ENCODE data around the gene FKRP.

The FKRP gene

DNA sequence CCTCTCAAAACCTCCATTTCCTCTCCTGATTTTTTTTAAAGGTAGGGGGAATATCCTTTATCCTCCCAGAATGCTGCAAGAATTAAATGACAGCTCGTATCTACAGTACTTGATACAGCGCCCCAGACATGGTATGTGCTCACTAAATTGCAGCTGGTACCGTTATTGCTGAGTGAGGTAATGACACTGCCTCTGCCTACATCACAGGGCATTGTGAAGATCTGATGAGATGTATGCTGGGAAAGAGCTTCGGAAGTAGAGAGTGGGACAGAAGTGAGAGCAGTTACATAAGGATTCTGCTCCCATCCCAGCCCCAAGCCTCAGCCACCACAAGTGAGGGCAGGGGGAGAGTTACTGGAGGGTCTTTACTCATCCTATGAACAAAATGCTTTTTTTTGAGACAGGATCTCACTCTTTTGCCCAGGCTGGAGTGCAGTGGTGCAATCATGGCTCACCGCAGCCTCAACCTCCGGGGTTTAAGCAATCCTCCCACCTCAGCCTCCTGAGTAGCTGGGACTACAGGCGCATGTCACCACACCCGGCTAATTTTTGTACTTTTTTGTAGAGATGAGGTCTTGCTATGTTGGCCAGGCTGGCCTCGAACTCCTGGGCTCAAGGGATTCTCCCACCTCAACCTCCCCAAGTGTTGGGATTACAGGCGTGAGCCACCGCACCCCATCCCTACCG lies 1.7 kb upstream of the FKRP start:
- no peaks in the 10 kb centered on the region for H3K27me3 ChIP-seq (ENCODE audit: control insufficient read depth, low read length)
- H3F3A ChIP-seq (ENCODE audit: control insufficient read depth, insufficient read depth) = peaks cover 5% of the 10 kb centered on the region; the same call in 1 of the 2 replicates
- H3K27ac ChIP-seq (ENCODE audit: low read depth, low read length) = no peak overlapping the region
- H3K9me3 ChIP-seq (ENCODE audit: control insufficient read depth, insufficient read depth, low read length) = no peaks in the 10 kb centered on the region
- no peaks in the 10 kb centered on the region for H3K9me2 ChIP-seq (replicated peaks; ENCODE audit: control insufficient read depth, low read length)
- H3K4me1 ChIP-seq (ENCODE audit: control insufficient read depth, low read length) = peaks cover 28% of the 10 kb centered on the region
- peaks cover 78% of the 10 kb centered on the region for H3K79me2 ChIP-seq (ENCODE audit: control insufficient read depth, low read length)
- peak overlapping the region; percentile 92 for H3K4me3 ChIP-seq (ENCODE audit: low read length)
- peaks cover 29% of the 10 kb centered on the region for H4K20me1 ChIP-seq (ENCODE audit: control insufficient read depth, insufficient read depth, low read depth, low read length)
- H3K4me2 ChIP-seq (ENCODE audit: low read length) = peak overlapping the region; percentile 95
- peaks cover 56% of the 10 kb centered on the region for H3K36me3 ChIP-seq (ENCODE audit: control insufficient read depth, low read length)
- TF ChIP-seq EZH2phosphoT487 (IDR thresholded peaks at IDR 0.05; ENCODE audit: borderline replicate concordance, low read length) = no peak
- TF ChIP-seq, protein P1, sequence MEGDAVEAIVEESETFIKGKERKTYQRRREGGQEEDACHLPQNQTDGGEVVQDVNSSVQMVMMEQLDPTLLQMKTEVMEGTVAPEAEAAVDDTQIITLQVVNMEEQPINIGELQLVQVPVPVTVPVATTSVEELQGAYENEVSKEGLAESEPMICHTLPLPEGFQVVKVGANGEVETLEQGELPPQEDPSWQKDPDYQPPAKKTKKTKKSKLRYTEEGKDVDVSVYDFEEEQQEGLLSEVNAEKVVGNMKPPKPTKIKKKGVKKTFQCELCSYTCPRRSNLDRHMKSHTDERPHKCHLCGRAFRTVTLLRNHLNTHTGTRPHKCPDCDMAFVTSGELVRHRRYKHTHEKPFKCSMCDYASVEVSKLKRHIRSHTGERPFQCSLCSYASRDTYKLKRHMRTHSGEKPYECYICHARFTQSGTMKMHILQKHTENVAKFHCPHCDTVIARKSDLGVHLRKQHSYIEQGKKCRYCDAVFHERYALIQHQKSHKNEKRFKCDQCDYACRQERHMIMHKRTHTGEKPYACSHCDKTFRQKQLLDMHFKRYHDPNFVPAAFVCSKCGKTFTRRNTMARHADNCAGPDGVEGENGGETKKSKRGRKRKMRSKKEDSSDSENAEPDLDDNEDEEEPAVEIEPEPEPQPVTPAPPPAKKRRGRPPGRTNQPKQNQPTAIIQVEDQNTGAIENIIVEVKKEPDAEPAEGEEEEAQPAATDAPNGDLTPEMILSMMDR (IDR thresholded peaks at IDR 0.05; ENCODE audit: low read depth, low read length, poor library complexity, severe bottlenecking) = no peak

DNA sequence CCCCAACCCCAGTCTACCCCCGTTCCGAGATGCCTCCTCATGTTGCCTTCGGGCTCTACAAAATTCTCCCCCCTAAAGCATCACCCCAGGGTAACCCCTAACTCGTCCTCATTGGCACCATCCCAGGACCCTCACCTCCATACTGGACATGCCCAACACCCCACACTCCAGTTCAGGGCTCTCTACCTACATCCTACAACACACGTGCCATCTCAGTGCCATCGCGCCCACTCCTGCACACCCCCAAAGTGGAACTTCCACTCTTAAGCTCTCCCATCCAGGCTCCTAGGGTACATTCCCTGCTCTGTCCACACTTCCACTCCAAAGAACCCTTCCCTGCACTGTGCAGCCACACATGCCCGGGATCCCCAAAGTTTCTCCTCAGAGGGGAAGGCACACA lies 827 bp upstream of the FKRP start:
- Histone ChIP-seq H3K4me3 (ENCODE audit: low read length) (peak overlapping the region; percentile 92), H3K27ac (ENCODE audit: low read depth, low read length) (no peak overlapping the region), H3K9me3 (ENCODE audit: control insufficient read depth, insufficient read depth, low read length) (no peaks in the 10 kb centered on the region), H3K4me2 (ENCODE audit: low read length) (peak overlapping the region; percentile 95), H4K20me1 (ENCODE audit: control insufficient read depth, insufficient read depth, low read depth, low read length) (peaks cover 29% of the 10 kb centered on the region), H3K4me1 (ENCODE audit: control insufficient read depth, low read length) (peaks cover 31% of the 10 kb centered on the region), H3F3A (ENCODE audit: control insufficient read depth, insufficient read depth) (peaks cover 5% of the 10 kb centered on the region; the same call in 1 of the 2 replicates), H3K36me3 (ENCODE audit: control insufficient read depth, low read length) (peaks cover 54% of the 10 kb centered on the region), H3K27me3 (ENCODE audit: control insufficient read depth, low read length) (no peaks in the 10 kb centered on the region), H3K79me2 (ENCODE audit: control insufficient read depth, low read length) (peaks cover 69% of the 10 kb centered on the region), H3K9me2 (replicated peaks; ENCODE audit: control insufficient read depth, low read length) (no peaks in the 10 kb centered on the region)
- TF ChIP-seq EZH2phosphoT487 (IDR thresholded peaks at IDR 0.05; ENCODE audit: borderline replicate concordance, low read length) = no peak
- TF ChIP-seq, protein P1 (IDR thresholded peaks at IDR 0.05; ENCODE audit: low read depth, low read length, poor library complexity, severe bottlenecking) = no peak

DNA sequence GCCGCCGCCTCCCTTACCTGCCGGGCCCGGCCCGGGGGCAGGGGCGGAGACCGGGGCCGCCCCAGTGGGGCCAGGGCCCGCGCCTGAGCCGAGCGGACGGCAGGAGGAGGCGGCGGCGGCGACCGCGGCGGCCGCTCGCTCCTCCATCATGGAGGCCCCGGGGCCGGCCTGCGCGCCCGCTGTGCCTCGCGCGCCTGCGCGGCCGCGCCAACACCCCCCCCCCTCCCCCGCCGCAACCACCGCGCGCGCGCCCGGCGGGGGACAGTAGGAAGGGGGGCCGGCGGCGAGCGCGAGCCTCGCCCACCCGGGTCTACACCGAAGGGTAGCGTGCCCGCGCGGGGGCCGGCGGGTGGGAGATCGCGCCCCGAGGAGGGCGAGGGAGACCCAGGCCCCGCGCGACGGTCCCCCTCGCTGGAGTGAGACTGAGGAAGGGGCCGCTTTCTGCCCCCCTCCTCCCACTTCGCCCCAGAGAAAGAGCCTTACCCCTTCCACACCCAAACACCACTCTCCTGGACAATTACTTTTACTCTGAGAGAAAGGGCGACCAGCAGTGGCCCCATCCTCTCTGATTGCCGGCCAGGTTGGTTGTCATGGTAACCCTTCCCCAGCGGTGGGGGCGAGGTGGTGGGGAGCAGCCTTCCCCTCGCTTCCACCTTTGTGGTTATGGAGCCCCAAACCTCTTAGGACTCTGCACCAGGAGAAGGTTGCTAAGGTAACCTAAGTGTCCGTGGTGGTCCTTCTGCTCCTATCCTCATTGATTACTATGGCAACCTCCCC lies 612 bp downstream of the FKRP start, which contains the start of gene STRN4:
TSS of gene STRN4 (minus strand) at position 170 of the 777 bp plus-strand sequence. CDS start at position 150, 20 bp downstream.
- Histone ChIP-seq H3K79me2 (ENCODE audit: control insufficient read depth, low read length) (peaks cover 55% of the 10 kb centered on the region), H3K4me1 (ENCODE audit: control insufficient read depth, low read length) (peaks cover 43% of the 10 kb centered on the region), H3K27me3 (ENCODE audit: control insufficient read depth, low read length) (no peaks in the 10 kb centered on the region), H3K36me3 (ENCODE audit: control insufficient read depth, low read length) (peaks cover 48% of the 10 kb centered on the region), H4K20me1 (ENCODE audit: control insufficient read depth, insufficient read depth, low read depth, low read length) (peaks cover 29% of the 10 kb centered on the region), H3K4me2 (ENCODE audit: low read length) (peak within 1 kb of the TSS; percentile 95), H3F3A (ENCODE audit: control insufficient read depth, insufficient read depth) (peaks cover 5% of the 10 kb centered on the region; the same call in 1 of the 2 replicates), H3K9me2 (replicated peaks; ENCODE audit: control insufficient read depth, low read length) (no peaks in the 10 kb centered on the region), H3K27ac (ENCODE audit: low read depth, low read length) (peak within 1 kb of the TSS; percentile 45), H3K9me3 (ENCODE audit: control insufficient read depth, insufficient read depth, low read length) (no peaks in the 10 kb centered on the region), H3K4me3 (ENCODE audit: low read length) (peak within 1 kb of the TSS; percentile 92)
- no peak for TF ChIP-seq EZH2phosphoT487 (IDR thresholded peaks at IDR 0.05; ENCODE audit: borderline replicate concordance, low read length)
- TF ChIP-seq, protein P1 (IDR thresholded peaks at IDR 0.05; ENCODE audit: low read depth, low read length, poor library complexity, severe bottlenecking) = no peak
